ENCODE data around the gene IQGAP2.

DNA sequence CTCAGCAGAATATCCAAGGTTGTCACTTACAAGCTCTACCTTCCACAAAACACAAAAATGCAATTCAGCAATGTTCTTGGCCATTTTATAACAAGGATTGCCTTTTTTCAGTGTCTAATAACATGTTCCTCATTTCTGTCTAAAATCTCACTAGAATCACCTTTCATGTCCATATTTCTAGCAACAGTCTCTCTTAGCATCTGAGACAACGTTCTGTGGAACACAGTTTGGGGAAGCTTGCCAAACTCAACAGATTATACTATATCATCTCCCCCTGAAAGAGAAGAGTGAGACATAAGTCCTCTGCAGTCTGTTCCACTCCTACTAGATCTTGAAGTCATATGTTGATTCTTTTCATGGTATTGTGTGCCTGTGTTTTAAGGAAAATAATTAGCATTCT, 149.5 kb downstream of the IQGAP2 start:
- TF ChIP-seq CSDC2 (CRISPR knock-in tag; IDR thresholded peaks at IDR 0.05) (no peak), ZFP30 (CRISPR knock-in tag; IDR thresholded peaks at IDR 0.05) (no peak), OSR1 (CRISPR knock-in tag; IDR thresholded peaks at IDR 0.05) (no peak), ARNTL (CRISPR knock-in tag; IDR thresholded peaks at IDR 0.05; ENCODE audit: borderline replicate concordance, low read depth) (no peak), SNAI2 (CRISPR knock-in tag; IDR thresholded peaks at IDR 0.05) (no peak), GLIS3 (CRISPR knock-in tag; IDR thresholded peaks at IDR 0.05) (no peak), ZFP3 (CRISPR knock-in tag; IDR thresholded peaks at IDR 0.05) (no peak), TCF4 (CRISPR knock-in tag; IDR thresholded peaks at IDR 0.05; ENCODE audit: borderline replicate concordance) (no peak), ZC3H10 (CRISPR knock-in tag; IDR thresholded peaks at IDR 0.05) (no peak), ZNF70 (CRISPR knock-in tag; IDR thresholded peaks at IDR 0.05) (no peak)
- TF ChIP-seq, protein P1, sequence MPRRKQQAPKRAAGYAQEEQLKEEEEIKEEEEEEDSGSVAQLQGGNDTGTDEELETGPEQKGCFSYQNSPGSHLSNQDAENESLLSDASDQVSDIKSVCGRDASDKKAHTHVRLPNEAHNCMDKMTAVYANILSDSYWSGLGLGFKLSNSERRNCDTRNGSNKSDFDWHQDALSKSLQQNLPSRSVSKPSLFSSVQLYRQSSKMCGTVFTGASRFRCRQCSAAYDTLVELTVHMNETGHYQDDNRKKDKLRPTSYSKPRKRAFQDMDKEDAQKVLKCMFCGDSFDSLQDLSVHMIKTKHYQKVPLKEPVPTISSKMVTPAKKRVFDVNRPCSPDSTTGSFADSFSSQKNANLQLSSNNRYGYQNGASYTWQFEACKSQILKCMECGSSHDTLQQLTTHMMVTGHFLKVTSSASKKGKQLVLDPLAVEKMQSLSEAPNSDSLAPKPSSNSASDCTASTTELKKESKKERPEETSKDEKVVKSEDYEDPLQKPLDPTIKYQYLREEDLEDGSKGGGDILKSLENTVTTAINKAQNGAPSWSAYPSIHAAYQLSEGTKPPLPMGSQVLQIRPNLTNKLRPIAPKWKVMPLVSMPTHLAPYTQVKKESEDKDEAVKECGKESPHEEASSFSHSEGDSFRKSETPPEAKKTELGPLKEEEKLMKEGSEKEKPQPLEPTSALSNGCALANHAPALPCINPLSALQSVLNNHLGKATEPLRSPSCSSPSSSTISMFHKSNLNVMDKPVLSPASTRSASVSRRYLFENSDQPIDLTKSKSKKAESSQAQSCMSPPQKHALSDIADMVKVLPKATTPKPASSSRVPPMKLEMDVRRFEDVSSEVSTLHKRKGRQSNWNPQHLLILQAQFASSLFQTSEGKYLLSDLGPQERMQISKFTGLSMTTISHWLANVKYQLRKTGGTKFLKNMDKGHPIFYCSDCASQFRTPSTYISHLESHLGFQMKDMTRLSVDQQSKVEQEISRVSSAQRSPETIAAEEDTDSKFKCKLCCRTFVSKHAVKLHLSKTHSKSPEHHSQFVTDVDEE (CRISPR knock-in tag; IDR thresholded peaks at IDR 0.05), result no peak
- TF ChIP-seq, protein P2, sequence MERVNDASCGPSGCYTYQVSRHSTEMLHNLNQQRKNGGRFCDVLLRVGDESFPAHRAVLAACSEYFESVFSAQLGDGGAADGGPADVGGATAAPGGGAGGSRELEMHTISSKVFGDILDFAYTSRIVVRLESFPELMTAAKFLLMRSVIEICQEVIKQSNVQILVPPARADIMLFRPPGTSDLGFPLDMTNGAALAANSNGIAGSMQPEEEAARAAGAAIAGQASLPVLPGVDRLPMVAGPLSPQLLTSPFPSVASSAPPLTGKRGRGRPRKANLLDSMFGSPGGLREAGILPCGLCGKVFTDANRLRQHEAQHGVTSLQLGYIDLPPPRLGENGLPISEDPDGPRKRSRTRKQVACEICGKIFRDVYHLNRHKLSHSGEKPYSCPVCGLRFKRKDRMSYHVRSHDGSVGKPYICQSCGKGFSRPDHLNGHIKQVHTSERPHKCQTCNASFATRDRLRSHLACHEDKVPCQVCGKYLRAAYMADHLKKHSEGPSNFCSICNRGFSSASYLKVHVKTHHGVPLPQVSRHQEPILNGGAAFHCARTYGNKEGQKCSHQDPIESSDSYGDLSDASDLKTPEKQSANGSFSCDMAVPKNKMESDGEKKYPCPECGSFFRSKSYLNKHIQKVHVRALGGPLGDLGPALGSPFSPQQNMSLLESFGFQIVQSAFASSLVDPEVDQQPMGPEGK (CRISPR knock-in tag; IDR thresholded peaks at IDR 0.05; ENCODE audit: borderline replicate concordance), result no peak
- TF ChIP-seq, protein P3, sequence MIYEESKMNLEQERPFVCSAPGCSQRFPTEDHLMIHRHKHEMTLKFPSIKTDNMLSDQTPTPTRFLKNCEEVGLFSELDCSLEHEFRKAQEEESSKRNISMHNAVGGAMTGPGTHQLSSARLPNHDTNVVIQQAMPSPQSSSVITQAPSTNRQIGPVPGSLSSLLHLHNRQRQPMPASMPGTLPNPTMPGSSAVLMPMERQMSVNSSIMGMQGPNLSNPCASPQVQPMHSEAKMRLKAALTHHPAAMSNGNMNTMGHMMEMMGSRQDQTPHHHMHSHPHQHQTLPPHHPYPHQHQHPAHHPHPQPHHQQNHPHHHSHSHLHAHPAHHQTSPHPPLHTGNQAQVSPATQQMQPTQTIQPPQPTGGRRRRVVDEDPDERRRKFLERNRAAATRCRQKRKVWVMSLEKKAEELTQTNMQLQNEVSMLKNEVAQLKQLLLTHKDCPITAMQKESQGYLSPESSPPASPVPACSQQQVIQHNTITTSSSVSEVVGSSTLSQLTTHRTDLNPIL (CRISPR knock-in tag; IDR thresholded peaks at IDR 0.05; ENCODE audit: low read depth), result no peak

All from SK-N-SH treated with all-trans-retinoic acid at 6 μM for 48 hours (cell line).